Calu3 (cell line): ENCODE results near the gene ADCY1. TPM values are rescaled to one million over a fixed set of nuclear protein-coding genes. Genes with fewer than 3 reads are reported as not detected.

Source experiments
- BruUV-seq: library from RNA; stranded (reverse); fragments of 400-500 nt; replicated peaks from 2 replicates; lab custom pipeline; 2021; lab: Mats Ljungman, UMichigan
- CTCF ChIA-PET: fragments of 300-600 bp; sonication (Branson Sonifier 250); formaldehyde crosslinking; loops from one replicate; lab custom pipeline; 2022; ENCODE audit warnings: antibody characterized with exemption; lab: Charles Lee
- DNase-seq: peaks from one replicate; pipeline ENCODE4 v3.0.0; 2022
- H3K27ac Mint-ChIP-seq: one replicate; pipeline ENCODE4 v1.8.0; 2022; ENCODE audit warnings: mixed read lengths; ENCODE audit not compliant: unreplicated experiment
- H3K27me3 Mint-ChIP-seq: one replicate; pipeline ENCODE4 v1.8.0; 2022; ENCODE audit warnings: mixed read lengths; ENCODE audit not compliant: unreplicated experiment
- H3K36me3 Mint-ChIP-seq: one replicate; pipeline ENCODE4 v1.8.0; 2022; ENCODE audit warnings: mild to moderate bottlenecking, moderate library complexity, mixed read lengths; ENCODE audit not compliant: insufficient read depth, unreplicated experiment
- H3K4me1 Mint-ChIP-seq: one replicate; pipeline ENCODE4 v1.8.0; 2022; ENCODE audit warnings: mild to moderate bottlenecking, low read depth, mixed read lengths; ENCODE audit not compliant: unreplicated experiment
- H3K4me3 Mint-ChIP-seq: one replicate; pipeline ENCODE4 v1.8.0; 2022; ENCODE audit warnings: mild to moderate bottlenecking, low read depth, moderate library complexity, mixed read lengths; ENCODE audit not compliant: unreplicated experiment
- H3K9me3 Mint-ChIP-seq: one replicate; pipeline ENCODE4 v1.8.0; 2022; ENCODE audit warnings: low read depth, mixed read lengths; ENCODE audit not compliant: unreplicated experiment
- CTCF ChIP-seq: fragments of 200-600 bp; IDR thresholded peaks from one replicate; pipeline ENCODE4 v1.8.0; 2022; ENCODE audit warnings: antibody characterized with exemption; ENCODE audit not compliant: unreplicated experiment
- intact Hi-C: fragments of 100-400 bp; cut with micrococcal nuclease; formaldehyde crosslinking; loops from one replicate; pipeline ENCODE4 v1.10.0; 2022; ENCODE audit not compliant: unreplicated experiment
- total RNA-seq: library from RNA; stranded (reverse); gene quantifications from 2 replicates; pipeline ENCODE4 v1.2.3, GENCODE V29; 2022

The ADCY1 gene
- total RNA-seq, 1 experiment from 2014 or later = 8.8 TPM

GRCh38 chr7:45699726-45700390, 125.7 kb downstream of the ADCY1 start:
- Mint-ChIP-seq H3K36me3 (no peaks in the 10 kb centered on the region), H3K4me3 (no peak overlapping the region)
- DNase-seq = no peak

GRCh38 chr7:45700556-45700955, 126.4 kb downstream of the ADCY1 start:
- intact Hi-C loops = no loop called here
- H3K9me3 Mint-ChIP-seq = no peaks in the 10 kb centered on the region
- DNase-seq = no peak
- no peaks in the 10 kb centered on the region for H3K4me1 Mint-ChIP-seq
- no peaks in the 10 kb centered on the region for H3K36me3 Mint-ChIP-seq
- BruUV-seq = no TSS peak
- peaks cover 64% of the 10 kb centered on the region for H3K27me3 Mint-ChIP-seq
- no peak for TF ChIP-seq CTCF
- H3K4me3 Mint-ChIP-seq = no peak overlapping the region
- CTCF ChIA-PET = no interaction called here
- no peak overlapping the region for H3K27ac Mint-ChIP-seq

More at GRCh38 chr7:45699726-45700390, 125.7 kb downstream of the ADCY1 start:
- no TSS peak for BruUV-seq
- CTCF ChIA-PET = interaction anchor here (0.6 kb wide), 1 partner anchor 146 kb away, joined by 3 read pairs; no protein-coding TSS in a partner anchor
- H3K27ac Mint-ChIP-seq = no peak overlapping the region
- no peaks in the 10 kb centered on the region for H3K9me3 Mint-ChIP-seq
- H3K4me1 Mint-ChIP-seq = no peaks in the 10 kb centered on the region
- intact Hi-C loops = no loop called here
- TF ChIP-seq CTCF = no peak
- peaks cover 60% of the 10 kb centered on the region for H3K27me3 Mint-ChIP-seq

- no peak for TF ChIP-seq CTCF
- CTCF ChIA-PET = no interaction called here
- Mint-ChIP-seq H3K4me1 (no peaks in the 10 kb centered on the region), H3K36me3 (no peaks in the 10 kb centered on the region), H3K27me3 (peaks cover 76% of the 10 kb centered on the region), H3K9me3 (no peaks in the 10 kb centered on the region), H3K27ac (no peak overlapping the region), H3K4me3 (no peak overlapping the region)
- BruUV-seq = no TSS peak
- intact Hi-C loops = no loop called here
- DNase-seq = no peak
These were observed 127.7 kb downstream of the ADCY1 start for GRCh38 chr7:45701701-45702510.

GRCh38 chr7:45702751-45703150, 128.6 kb downstream of the ADCY1 start:
- DNase-seq = no peak
- Mint-ChIP-seq H3K36me3 (no peaks in the 10 kb centered on the region), H3K9me3 (no peaks in the 10 kb centered on the region), H3K4me1 (no peaks in the 10 kb centered on the region), H3K27me3 (peaks cover 81% of the 10 kb centered on the region), H3K4me3 (no peak overlapping the region), H3K27ac (no peak overlapping the region)
- CTCF ChIA-PET = no interaction called here
- no peak for TF ChIP-seq CTCF
- BruUV-seq = no TSS peak
- intact Hi-C loops = no loop called here
